GM19463 (cell line): ENCODE data around the gene TLE1.
"Not testable (repeated sequence)": the region's sequence is repeated elsewhere in the genome, so short reads cannot be mapped to it uniquely, and the experiment has no call there.

Experiments used
- ATAC-seq: cut with Tn5 transposase; IDR thresholded peaks from one replicate; pipeline ENCODE4 v1.9.1; 2021; ENCODE audit warnings: mild to moderate bottlenecking, moderate library complexity; ENCODE audit not compliant: unreplicated experiment

TLE1 gene

DNA sequence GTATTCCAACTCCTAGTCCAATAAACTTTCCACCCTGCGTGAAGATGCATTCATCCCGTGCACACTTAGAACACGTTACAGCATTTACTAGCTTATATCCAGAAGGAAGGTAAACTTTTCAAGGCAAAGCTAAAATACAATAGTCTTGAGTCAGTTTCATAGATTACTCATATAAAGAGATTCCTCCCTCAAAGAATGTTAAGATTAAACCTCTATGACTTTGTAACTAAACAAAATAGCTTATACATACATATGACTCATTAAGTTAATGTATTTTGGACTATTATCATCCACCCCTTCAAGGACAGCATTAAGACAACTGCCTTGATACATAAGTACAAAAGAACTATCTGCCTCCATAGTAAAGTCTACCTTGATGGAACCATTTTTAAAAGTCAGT lies 36.1 kb downstream of the TLE1 start:
- ATAC-seq, result no peak

DNA sequence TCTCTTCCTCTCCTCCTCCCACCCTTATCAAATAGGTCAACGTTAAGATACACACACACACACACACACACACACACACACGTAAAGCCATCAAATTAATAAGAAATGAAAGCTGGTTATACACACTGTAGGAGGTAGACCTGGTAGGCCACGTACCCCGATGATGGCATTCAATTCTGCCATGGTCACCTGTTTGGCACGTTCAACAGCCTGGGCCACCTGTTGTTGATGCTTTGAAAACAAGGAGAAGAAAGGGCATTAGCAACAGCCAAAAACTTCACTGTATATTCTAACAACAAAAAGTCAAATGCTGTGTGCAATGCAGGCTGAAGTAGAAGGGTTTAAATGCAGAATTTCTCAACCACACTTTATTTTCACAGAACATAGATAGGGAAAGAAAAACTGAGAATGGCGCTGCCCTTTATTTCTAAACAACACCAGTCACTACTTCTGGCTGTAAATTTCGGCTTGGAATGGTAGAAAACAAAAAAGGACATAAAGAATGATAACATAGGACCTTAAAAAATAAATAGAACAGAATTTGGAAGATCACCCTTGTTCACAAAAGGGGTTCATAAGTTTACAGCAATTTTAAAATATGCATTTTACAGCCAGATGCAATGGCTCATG lies 37.2 kb downstream of the TLE1 start:
- no peak for ATAC-seq

- ATAC-seq, result no peak
These were observed 38.5 kb downstream of the TLE1 start for GRCh38 chr9:81650586-81651515.

DNA sequence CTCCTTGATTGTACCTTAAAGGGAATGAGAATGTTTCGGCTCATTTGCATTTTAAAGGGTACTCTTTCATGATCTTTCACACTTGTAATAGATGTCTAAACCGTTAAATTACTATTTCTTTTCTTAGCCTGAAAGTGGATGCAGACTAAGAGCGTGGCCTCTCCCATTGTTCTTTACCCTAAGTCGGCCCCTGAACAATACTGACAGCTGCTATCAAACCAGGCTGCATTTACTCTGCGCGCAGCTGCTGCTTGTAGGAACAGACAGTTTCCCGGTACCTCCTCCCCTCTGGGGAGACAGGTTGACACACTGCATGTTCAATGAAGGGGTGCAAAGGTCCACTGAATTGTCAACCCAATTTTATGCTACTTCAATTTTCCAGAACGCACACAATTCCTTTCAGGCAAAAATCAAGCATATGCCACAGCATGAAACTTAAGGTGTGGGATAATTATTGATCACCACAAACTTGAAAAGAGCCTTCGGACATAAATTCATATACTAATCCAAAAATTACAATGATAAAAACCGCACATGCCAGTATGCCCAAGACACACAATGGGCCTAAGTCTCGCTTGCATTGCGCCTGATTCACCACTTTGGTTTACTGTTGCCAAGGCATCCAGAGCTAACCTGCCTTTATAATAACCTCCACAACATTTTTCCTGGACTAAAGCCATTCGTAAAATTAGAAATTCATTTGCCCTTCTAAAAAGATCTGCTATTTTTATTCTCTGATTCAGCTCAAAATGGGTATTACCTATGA lies 39.7 kb downstream of the TLE1 start:
- ATAC-seq, result no peak

DNA sequence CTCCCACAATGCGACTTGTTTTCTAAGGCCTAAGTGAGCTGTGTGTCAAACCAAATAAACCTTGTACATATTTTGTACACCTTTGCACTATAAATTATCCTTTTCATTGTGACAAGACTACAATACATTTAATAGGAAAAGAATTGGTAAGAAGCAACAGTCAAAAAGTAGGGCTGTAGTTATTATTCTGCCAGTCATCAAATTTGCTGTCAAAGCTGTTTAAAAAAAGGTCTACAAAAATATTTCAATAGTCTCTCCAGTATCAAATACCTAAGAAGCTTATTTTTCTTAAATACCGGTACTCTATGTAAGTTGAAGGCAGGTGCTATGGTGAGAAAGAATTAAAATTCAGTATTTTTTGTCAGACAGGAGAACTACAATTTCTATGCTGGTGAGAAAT lies 40.5 kb downstream of the TLE1 start:
- no peak for ATAC-seq

DNA sequence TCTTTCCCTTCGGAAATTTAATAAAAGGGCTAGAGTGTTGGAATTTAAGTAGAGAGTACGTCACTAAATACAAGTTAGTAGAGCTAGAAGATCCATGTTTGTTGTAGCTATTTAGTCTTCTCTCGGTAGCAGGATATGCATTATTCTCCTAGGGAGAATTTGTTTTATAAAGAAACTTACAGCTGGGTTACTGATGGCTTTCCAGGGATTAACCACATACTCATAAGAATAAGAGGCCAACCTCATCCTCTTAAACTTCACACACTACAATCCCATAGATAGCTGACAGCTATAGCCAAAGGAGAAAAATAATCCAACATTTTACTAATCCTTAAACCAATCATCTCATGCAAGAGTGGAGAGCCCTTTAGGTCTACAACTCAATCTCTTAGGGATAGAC lies 43.0 kb downstream of the TLE1 start:
- ATAC-seq, result no peak

GRCh38 chr9:81644513-81644912 lies 44.8 kb downstream of the TLE1 start:
- ATAC-seq, result not testable (repeated sequence)

DNA sequence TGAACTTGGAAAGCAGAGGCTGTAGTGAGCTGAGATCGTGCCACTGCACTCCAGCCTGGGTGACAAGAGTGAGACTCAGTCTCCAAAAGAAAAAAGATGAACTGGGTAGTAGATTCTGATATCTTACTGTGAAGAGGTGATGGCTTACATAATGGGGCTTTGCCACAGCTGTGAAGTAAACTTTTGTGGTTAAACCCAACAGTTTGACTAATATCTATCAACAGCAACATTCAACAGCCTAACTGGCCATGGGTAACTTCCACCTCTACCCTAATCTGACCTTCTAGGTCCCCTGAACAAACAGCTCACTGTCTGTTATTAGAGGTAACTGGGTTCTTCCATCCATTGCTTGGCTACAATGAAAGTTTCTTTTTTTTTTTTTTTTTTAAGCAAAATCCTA lies 52.1 kb downstream of the TLE1 start:
- no peak for ATAC-seq

GRCh38 chr9:81636255-81636599 lies 53.1 kb downstream of the TLE1 start:
- no peak for ATAC-seq

- no peak for ATAC-seq
These were observed 53.7 kb downstream of the TLE1 start for GRCh38 chr9:81635521-81636254.

GRCh38 chr9:81634915-81635516 lies 54.3 kb downstream of the TLE1 start:
- no peak for ATAC-seq

DNA sequence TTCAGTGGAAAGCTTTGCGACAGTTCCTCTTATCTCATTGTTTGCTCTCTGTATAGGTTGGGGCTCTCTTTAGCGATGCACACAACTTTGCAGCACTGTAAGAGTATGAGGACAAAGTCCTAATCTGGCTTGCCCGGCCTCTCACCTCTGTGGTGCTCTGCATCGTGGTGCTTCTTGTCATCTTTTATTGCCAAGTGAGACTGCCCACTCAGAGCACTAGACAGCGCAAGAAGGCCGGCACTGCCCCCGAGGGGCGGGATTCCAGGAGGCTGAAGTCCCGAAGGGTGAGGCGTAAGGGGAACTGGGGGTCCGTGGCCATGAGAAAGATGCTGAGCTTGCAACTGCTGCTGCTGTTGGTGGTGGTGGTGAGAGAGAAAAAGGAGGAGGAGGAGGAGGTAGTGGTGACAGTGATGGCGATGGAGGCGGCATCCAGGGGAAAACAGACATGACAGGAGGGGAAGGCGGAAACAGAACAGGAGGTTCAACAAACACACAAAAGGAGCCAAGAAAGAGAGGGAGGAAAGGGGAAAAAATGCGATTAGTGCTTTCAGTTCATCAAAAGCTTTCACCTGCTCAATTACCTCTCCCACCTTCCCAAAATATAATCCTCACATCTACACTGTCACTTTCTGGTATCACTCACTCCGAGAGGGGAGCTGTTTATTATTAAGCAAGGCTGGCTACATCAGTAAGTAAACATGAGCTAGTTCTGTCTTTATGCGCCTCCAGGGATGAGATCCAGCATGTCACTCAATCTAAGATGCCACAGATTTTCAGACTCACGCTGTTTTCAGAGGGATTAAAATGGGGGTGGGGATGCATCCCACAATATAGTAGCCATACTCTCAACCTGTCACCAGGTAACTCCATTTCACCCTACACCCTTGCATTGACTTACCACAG lies 55.1 kb downstream of the TLE1 start:
- no peak for ATAC-seq

DNA sequence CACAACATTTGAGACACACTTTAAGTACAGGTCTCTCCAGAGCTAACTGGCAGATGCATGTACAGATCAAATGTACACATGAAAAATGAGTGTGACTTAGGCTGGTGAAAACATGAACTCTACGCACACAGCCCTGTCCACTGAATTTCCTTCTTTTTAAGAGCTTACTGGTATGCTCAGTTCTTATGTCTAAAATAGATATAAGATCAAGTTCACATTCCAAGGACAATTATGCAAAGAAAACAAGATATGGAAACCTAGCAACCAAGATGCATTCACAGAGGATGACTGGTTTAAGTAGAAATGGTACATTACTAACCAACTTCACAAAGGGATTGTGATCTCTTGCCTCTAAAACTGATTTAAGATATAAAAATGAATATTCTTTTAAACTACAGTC lies 56.7 kb downstream of the TLE1 start:
- ATAC-seq, result no peak

DNA sequence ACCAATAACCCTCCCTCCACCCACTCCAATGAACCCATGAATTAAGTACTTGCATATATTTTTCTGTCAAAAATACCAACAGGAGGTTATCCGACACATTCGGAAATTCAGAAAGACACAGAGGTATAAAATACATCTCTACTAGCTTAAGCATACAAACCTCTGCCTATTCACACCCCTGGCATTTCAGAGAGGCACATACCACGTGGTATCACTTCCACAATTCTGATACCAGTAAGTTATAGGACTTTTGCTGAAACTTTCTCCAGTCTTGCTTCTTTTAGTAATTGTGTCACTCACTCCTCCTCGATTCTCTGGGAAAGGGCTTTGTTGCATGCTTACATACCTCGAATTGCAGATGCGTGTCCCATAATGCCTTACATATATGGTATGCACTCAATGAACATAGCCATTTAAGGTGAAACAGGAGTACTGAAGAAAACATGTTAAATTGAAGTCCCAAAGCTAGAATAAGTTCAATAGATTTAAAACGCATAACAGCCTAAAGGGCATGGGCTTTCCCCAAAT lies 58.1 kb downstream of the TLE1 start:
- no peak for ATAC-seq

DNA sequence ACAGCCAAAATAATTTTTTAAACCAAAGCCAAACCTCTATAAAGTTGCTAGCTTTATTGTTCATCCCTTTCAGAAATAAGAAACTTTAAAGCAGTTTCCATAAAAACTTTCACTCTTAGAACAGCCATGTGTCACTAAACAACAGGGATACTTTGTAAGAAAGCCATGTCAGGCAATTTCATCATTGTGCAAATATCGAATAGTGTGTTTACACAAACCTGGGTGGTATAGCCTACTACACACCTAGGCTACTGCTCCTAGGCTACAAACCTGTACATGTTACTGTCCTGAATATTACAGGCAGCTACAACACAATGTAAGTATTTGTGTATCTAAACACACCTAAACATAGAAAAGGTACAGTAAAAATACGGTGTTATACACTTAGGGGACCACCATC lies 59.9 kb downstream of the TLE1 start:
- no peak for ATAC-seq

DNA sequence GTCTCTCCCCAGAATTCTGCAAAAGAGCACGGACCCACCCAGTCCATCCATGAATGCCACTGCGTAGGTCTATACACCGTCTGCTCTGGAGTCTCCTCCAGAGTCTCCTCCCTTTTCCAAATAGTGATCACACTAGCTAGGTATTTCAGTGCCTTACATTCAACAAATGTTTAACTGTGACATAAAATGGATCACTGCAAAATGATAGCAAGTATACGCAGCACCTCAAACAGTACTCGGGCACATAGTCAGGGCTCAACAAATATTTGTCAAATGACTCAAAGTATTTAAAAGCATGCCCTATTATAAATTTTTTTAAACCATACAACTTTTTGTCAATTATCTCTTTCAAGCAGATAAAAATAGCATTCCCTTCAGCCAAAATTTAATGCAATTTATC lies 60.5 kb downstream of the TLE1 start:
- ATAC-seq, result no peak

- ATAC-seq, result no peak
These were observed 61.9 kb downstream of the TLE1 start for GRCh38 chr9:81627481-81627880.

DNA sequence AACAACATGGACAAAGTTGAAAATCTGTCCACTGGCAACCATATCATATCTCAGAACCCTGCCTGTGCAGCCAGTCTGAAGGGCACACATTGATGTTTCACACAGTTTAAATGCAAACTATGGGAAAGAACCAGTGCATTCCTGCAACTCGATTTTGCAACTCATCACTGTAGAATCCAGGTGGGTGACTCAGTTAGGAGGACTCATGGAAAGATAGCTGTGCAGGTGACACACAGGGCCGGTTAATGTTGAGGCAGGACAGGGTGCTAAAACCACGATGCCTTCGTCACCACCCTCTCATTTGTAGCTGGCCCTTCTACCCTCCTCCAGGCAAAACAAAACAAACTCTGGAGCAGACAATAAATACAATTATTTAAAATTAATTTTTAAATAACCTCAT lies 62.8 kb downstream of the TLE1 start:
- ATAC-seq, result no peak

- no peak for ATAC-seq
These were observed 63.4 kb downstream of the TLE1 start for GRCh38 chr9:81625969-81626368.
